Endodermal cell (in vitro differentiated cells): ENCODE measurements around the gene LCE1A. TPM values are rescaled to one million over a fixed set of nuclear protein-coding genes. Genes with fewer than 3 reads are reported as not detected.

Experiments
- DNase-seq: peaks from one replicate; pipeline ENCODE4 v3.0.0-alpha.2; 2017
- H3K27ac ChIP-seq: 2 replicates; pipeline ENCODE4 v1.5.1; 2013; ENCODE audit warnings: mild to moderate bottlenecking, low read depth, low read length, moderate library complexity
- H3K27me3 ChIP-seq: 2 replicates; pipeline ENCODE4 v1.6.1; 2013; ENCODE audit warnings: mild to moderate bottlenecking, low read length, moderate library complexity; ENCODE audit not compliant: insufficient read depth, control insufficient read depth, poor library complexity, severe bottlenecking
- H3K36me3 ChIP-seq: 2 replicates; pipeline ENCODE4 v1.7.0; 2013; ENCODE audit warnings: mild to moderate bottlenecking, low read length, moderate library complexity; ENCODE audit not compliant: control insufficient read depth, insufficient read depth
- H3K4me1 ChIP-seq: one replicate; pipeline ENCODE4 v1.7.0; 2013; ENCODE audit warnings: low read length; ENCODE audit not compliant: control insufficient read depth, insufficient read depth
- H3K4me3 ChIP-seq: 2 replicates; pipeline ENCODE4 v1.5.1; 2013; ENCODE audit warnings: mild to moderate bottlenecking, low read length, moderate library complexity
- H3K9ac ChIP-seq: 2 replicates; pipeline ENCODE4 v1.6.1; 2013; ENCODE audit warnings: mild to moderate bottlenecking, low read length, moderate library complexity; ENCODE audit not compliant: poor library complexity, severe bottlenecking; ENCODE audit errors: extremely low read depth
- H3K9me3 ChIP-seq: 2 replicates; pipeline ENCODE4 v1.6.1; 2013; ENCODE audit warnings: mild to moderate bottlenecking, low read length, moderate library complexity; ENCODE audit not compliant: control insufficient read depth
- H3K27ac Mint-ChIP-seq: 2 replicates; pipeline ENCODE4 v1.8.0; 2020; ENCODE audit warnings: mixed read lengths
- H3K27me3 Mint-ChIP-seq: 2 replicates; pipeline ENCODE4 v1.8.0; 2021; ENCODE audit warnings: mild to moderate bottlenecking, mixed read lengths; ENCODE audit not compliant: insufficient read depth
- H3K36me3 Mint-ChIP-seq: 2 replicates; pipeline ENCODE4 v1.8.0; 2020; ENCODE audit warnings: low read depth, mixed read lengths
- H3K4me1 Mint-ChIP-seq: 2 replicates; pipeline ENCODE4 v1.8.0; 2020; ENCODE audit warnings: mixed read lengths
- H3K4me3 Mint-ChIP-seq: 2 replicates; pipeline ENCODE4 v1.8.0; 2020; ENCODE audit warnings: mild to moderate bottlenecking, moderate library complexity, mixed read lengths
- H3K9me3 Mint-ChIP-seq: 2 replicates; pipeline ENCODE4 v1.8.0; 2020; ENCODE audit warnings: mild to moderate bottlenecking, mixed read lengths
- WGBS, 2 experiments: methylation state at CpG; one replicate each; pipeline versions ENCODE4 v1.1.5 to v1.1.7; 2013; ENCODE audit warnings: missing lambda C conversion rate in 2 of 2, mixed read lengths in 1 of 2; ENCODE audit not compliant: insufficient coverage in 1 of 2, insufficient read length in 1 of 2; 5-methylcytosine and 5-hydroxymethylcytosine counted together
- total RNA-seq, 2 donors: library from RNA; stranded (reverse); fragmentation: NEBNext Ultra II Directional in 1 of 2; extraction: Animal tissue kit (Norgen Biotek cat#: 25700) in 1 of 2; gene quantifications; 2 replicates in 1 of 2; 3 replicates in 1 of 2; pipeline ENCODE4 v1.2.1, GENCODE V29; 2021
- TF ChIP-seq, protein P1 (sequence below): fragments of 200-600 bp; sonication (generic); conservative IDR thresholded peaks from 2 replicates; pipeline ENCODE4 v1.5.0; 2021; ENCODE audit warnings: antibody characterized with exemption, mild to moderate bottlenecking

Gene LCE1A
- total RNA-seq, 2 donors from 2014 or later = not detected

DNA sequence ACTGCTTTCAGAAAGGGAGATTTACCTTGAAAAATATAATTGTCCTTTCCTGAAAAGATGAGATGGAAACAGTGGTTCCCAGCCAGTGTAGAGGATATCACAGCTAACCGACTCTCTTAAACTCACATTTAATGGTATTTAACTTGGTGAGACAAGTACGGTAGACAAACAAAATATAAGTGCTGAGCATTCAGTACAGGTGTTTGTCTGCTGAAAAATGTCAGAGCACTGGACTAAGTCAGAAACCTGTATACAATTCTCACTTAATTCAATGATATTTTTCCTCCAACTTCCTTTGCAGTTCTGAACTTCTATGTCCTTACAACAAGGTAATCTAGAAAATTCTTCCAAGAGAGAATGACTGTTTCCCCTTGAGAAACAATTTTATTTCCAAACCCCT lies 15.6 kb upstream of the LCE1A start, which contains the start of gene LCE1B:
Gene LCE1B (plus strand): TSS at position 301 of the 400 bp plus-strand sequence. CDS start 476 bp downstream, outside the sequence.
- H3K36me3 Mint-ChIP-seq = no peaks in the 10 kb centered on the region
- WGBS, 2 experiments = 88 to 89% methylated on average over 2 of the region's 2 CpGs
- peaks cover 74% of the 10 kb centered on the region for H3K9me3 ChIP-seq
- no peaks in the 10 kb centered on the region for H3K27me3 ChIP-seq
- H3K4me3 Mint-ChIP-seq = no peak within 1 kb of the TSS
- H3K9ac ChIP-seq = no peak within 1 kb of the TSS
- peaks cover 80% of the 10 kb centered on the region for H3K9me3 Mint-ChIP-seq
- no peaks in the 10 kb centered on the region for H3K27me3 Mint-ChIP-seq
- no peaks in the 10 kb centered on the region for H3K36me3 ChIP-seq
- no peak within 1 kb of the TSS for H3K4me3 ChIP-seq
- DNase-seq = no peak
- H3K4me1 ChIP-seq = no peaks in the 10 kb centered on the region
- TF ChIP-seq, protein P1, sequence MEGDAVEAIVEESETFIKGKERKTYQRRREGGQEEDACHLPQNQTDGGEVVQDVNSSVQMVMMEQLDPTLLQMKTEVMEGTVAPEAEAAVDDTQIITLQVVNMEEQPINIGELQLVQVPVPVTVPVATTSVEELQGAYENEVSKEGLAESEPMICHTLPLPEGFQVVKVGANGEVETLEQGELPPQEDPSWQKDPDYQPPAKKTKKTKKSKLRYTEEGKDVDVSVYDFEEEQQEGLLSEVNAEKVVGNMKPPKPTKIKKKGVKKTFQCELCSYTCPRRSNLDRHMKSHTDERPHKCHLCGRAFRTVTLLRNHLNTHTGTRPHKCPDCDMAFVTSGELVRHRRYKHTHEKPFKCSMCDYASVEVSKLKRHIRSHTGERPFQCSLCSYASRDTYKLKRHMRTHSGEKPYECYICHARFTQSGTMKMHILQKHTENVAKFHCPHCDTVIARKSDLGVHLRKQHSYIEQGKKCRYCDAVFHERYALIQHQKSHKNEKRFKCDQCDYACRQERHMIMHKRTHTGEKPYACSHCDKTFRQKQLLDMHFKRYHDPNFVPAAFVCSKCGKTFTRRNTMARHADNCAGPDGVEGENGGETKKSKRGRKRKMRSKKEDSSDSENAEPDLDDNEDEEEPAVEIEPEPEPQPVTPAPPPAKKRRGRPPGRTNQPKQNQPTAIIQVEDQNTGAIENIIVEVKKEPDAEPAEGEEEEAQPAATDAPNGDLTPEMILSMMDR = no peak
- no peak within 1 kb of the TSS for H3K27ac ChIP-seq
- no peak within 1 kb of the TSS for H3K27ac Mint-ChIP-seq
- H3K4me1 Mint-ChIP-seq = no peaks in the 10 kb centered on the region

DNA sequence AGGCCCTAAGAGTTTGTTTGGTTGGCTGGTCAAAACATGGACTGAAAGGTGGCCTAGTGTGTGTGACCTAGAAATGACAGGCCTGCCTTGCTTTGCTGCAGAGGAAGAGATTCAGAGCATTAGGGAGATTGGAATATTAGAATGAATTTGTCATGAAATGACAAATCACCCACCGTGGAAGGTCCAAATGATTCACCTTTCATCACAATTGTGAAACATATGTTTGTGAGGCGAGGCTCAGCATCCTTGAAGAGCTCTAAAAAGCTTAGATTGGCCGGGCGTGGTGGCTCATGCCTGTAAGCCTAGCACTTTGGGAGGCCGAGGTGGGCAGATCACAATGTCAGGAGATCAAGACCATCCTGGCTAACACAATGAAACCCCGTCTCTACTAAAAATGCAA lies 10.0 kb upstream of the LCE1A start:
- Histone ChIP-seq H3K36me3 (no peaks in the 10 kb centered on the region), H3K4me1 (no peaks in the 10 kb centered on the region), H3K9me3 (peaks cover 73% of the 10 kb centered on the region), H3K9ac (no peak overlapping the region), H3K27ac (no peak overlapping the region), H3K4me3 (no peak overlapping the region), H3K27me3 (no peaks in the 10 kb centered on the region)
- no peaks in the 10 kb centered on the region for H3K27me3 Mint-ChIP-seq
- no peak for DNase-seq
- H3K27ac Mint-ChIP-seq = no peak overlapping the region
- peaks cover 2% of the 10 kb centered on the region for H3K36me3 Mint-ChIP-seq
- WGBS, 2 experiments = 72 to 79% methylated on average over 6 of the region's 6 CpGs
- no peaks in the 10 kb centered on the region for H3K4me1 Mint-ChIP-seq
- TF ChIP-seq, protein P1 = no peak
- H3K9me3 Mint-ChIP-seq = peaks cover 77% of the 10 kb centered on the region
- no peak overlapping the region for H3K4me3 Mint-ChIP-seq

DNA sequence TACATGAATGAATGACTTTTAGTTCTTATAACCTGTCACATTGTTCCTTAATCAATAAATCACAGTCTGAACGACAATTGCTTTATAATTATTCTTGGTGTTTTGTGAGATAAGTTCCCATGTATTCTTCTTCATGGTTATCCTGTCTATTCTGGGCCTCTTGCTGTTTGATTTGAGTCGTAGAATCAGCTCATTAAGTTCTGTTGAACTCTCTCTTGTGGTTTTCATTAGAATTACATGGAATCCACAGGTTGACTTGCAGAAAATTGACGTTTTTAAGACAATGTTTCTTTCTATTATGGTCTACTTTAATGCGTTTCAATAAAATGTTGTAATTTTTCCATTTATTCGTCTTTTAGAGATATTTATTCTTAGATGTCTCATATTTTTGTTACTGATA lies 4.0 kb upstream of the LCE1A start:
- H3K4me3 ChIP-seq = no peak overlapping the region
- H3K27me3 ChIP-seq = no peaks in the 10 kb centered on the region
- Mint-ChIP-seq H3K36me3 (peaks cover 2% of the 10 kb centered on the region), H3K27ac (no peak overlapping the region), H3K4me3 (no peak overlapping the region), H3K4me1 (no peaks in the 10 kb centered on the region), H3K9me3 (peaks cover 65% of the 10 kb centered on the region), H3K27me3 (no peaks in the 10 kb centered on the region)
- no peaks in the 10 kb centered on the region for H3K4me1 ChIP-seq
- no peak for DNase-seq
- WGBS, 2 experiments = 29 to 37% methylated on average over 2 to 4 of the region's 5 CpGs
- H3K27ac ChIP-seq = no peak overlapping the region
- H3K36me3 ChIP-seq = no peaks in the 10 kb centered on the region
- no peak overlapping the region for H3K9ac ChIP-seq
- peaks cover 66% of the 10 kb centered on the region for H3K9me3 ChIP-seq
- TF ChIP-seq, protein P1 = no peak
